GM21786 (cell line): ENCODE measurements around the gene RHCG.
"Not testable (repeated sequence)": the region's sequence is repeated elsewhere in the genome, so short reads cannot be mapped to it uniquely, and the experiment has no call there.

ENCODE experiments used
- ATAC-seq: cut with Tn5 transposase; IDR thresholded peaks from one replicate; pipeline ENCODE4 v1.9.1; 2021; ENCODE audit not compliant: unreplicated experiment

The RHCG gene

GRCh38 chr15:89479173-89479572 is 17.2 kb downstream of the RHCG start:
- ATAC-seq, result no peak

GRCh38 chr15:89477411-89478242 is 18.8 kb downstream of the RHCG start:
- ATAC-seq, result no peak

GRCh38 chr15:89475661-89476060 is 20.7 kb downstream of the RHCG start:
- ATAC-seq, result no peak

GRCh38 chr15:89472785-89473256 is 23.6 kb downstream of the RHCG start:
- ATAC-seq, result no peak

GRCh38 chr15:89469426-89470096 is 26.8 kb downstream of the RHCG start:
- ATAC-seq, result no peak

GRCh38 chr15:89468813-89469212 is 27.6 kb downstream of the RHCG start:
- not testable (repeated sequence) for ATAC-seq

- ATAC-seq, result no peak
These were observed 33.3 kb downstream of the RHCG start for GRCh38 chr15:89463113-89463512.

- no peak for ATAC-seq
These were observed 34.0 kb downstream of the RHCG start for GRCh38 chr15:89462198-89462912.

- no peak for ATAC-seq
These were observed 35.0 kb downstream of the RHCG start for GRCh38 chr15:89461386-89461785.

- ATAC-seq, result no peak
These were observed 36.3 kb downstream of the RHCG start for GRCh38 chr15:89460048-89460447.

- ATAC-seq, result no peak
These were observed 36.9 kb downstream of the RHCG start for GRCh38 chr15:89459271-89460038.

- ATAC-seq, result no peak
These were observed 37.9 kb downstream of the RHCG start for GRCh38 chr15:89458440-89458839.

- ATAC-seq, result no peak
These were observed 39.3 kb downstream of the RHCG start for GRCh38 chr15:89457086-89457485.

GRCh38 chr15:89455535-89455934 is 40.8 kb downstream of the RHCG start:
- ATAC-seq, result no peak

- no peak for ATAC-seq
These were observed 44.0 kb downstream of the RHCG start for GRCh38 chr15:89452330-89452836.

GRCh38 chr15:89451846-89452245 is 44.5 kb downstream of the RHCG start:
- no peak for ATAC-seq

- no peak for ATAC-seq
These were observed 46.0 kb downstream of the RHCG start for GRCh38 chr15:89450076-89451006.

GRCh38 chr15:89448825-89449224 is 47.6 kb downstream of the RHCG start:
- no peak for ATAC-seq

- ATAC-seq, result no peak
These were observed 48.7 kb downstream of the RHCG start for GRCh38 chr15:89447676-89448075.
